ENCODE results near the gene KCNN3.
"Not testable (repeated sequence)": the region's sequence is repeated elsewhere in the genome, so short reads cannot be mapped to it uniquely, and the experiment has no call there.

Gene KCNN3

DNA sequence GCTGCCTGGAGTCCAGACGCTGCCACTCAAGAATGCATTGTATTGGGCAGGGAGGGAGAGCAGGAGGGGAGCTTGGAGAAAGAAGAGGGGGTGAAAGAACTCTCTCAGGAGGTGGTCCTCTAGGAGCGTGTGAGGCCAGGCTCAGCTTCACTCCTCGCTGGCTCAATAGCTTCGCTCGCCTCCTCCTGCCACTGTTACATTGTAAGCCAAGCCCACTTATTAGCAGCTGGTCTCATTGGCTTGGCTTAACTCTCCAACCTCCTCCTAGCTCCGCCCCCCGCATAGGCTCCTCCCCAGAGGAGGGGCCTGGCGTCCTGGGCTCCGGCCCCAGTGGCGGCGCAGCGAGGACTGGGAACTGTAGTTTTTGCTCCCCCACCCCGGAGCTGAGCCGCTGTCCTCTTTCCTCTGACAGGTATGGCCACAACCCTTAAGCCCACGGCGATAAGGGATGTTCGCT, at the start of gene KCNN3:
Gene KCNN3 (minus strand): TSS at position 167 of the 457 bp plus-strand sequence. CDS start 317 bp downstream, outside the sequence.
- peak; percentile 89 for DNase-seq

DNA sequence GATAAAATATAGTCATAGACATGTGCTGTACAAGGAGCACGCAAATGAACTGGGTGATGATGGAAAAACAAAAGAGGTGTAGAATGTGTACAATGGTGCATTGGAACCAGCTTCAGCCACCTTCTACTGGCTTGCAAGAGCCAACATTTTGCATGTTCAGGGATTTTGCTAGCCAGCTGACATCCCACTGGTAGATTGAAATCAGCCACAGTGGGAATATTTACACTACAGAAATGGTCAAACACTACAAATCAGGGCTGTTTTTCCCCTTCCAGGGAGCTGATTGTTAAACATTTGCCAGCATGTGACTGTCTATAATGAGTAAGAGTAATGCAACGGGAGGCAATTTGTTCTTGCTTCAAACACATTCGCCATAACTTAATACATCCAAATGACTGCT, 43.2 kb upstream of the KCNN3 start:
- no peak for DNase-seq

DNA sequence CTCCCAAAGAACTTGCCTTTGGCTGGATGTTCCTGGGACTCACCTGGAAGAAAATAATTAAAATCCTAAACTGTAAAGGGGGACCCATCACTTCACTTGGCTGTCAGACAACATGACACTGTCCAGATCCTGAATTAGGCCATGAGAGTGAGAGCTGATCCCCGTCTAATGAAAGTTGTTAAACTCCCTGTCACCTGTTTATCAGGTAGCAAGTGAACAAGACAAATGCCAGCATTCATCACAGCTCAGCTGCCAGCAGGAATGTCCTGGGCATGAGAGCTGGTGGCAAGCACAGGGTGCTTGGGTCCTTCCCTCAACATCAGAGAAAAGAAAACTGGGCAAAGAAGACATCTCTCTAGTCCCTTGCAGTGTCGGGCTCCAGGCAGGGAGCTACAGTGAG, 42.7 kb upstream of the KCNN3 start:
- DNase-seq, result no peak

DNA sequence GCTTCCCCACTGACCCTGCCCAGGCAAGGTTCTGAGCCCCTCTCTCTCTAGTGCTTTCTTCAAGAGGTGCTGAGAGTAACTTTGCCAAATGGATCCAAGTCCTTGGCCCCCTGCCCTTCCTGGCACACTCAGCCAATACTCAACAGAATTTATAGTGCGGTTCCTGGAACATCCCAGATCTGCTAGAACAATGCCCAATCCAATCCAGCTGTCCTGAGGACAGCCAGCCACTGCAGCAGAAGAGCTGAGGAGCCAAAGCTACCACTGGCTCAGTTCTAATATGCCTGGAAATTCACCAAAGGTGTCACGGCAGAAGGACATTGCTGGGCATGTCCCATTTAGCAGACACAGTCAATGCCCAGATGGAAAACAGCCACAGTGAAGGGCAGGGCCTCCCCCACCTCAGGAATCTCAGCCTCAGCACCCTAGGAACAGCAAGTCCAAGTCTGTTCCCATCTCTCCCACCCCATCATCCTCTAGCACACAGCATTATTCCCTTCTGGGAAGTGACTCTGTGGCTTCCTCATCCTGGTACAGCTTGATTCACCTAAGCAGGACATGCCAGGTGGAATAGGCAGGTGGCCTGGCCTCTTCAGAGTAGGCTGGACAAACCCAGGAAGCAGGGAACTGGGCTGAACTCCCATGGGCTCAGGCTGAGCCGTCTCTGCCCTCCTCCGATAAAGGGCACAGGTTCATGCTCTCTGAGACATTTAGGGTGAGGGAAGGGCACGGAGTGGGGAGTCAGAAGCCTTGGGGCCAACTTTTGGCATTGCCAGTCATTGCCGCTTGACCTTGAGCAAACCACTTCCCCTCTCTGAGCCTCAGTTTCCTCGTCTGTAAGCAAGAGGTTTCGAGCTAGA, 41.8 kb upstream of the KCNN3 start:
- DNase-seq, result no peak

DNA sequence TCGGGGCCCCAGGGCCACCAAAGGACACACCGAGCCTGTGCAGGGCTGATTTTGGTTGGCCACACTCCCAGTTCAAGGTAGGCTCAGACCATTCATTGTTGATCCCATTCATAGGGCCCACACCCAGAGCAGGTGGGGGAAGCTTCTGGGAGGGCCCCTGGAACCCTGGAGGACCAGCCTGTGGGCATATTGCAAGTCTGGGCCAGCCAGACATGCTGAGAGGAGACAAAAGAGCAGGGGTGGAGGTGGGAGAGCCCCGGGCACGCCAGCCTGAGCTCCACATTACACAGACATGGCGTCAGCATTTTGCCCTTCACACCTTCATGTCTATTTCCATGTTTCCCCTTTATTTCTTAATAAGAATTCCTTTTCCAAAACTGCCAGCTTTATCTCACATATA, 40.8 kb upstream of the KCNN3 start:
- no peak for DNase-seq

DNA sequence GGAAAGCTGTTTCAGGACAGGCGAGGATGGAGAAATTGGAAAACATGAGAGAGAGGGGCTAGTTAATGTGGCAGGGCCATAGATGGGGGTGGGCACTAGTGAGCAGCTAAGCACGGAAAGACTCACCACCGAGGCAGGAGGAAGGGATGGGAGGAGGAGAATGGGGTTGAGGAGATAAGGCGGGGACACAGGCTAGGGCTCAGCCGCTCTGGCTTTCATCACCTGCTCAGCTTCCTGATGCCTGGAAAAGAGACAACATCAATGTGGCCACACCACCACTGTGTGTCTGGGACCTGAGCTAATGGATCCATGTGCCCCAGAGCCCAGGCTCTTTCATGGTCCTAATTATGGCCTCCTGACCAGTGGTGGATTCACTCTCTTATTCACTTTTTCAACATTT, 38.9 kb upstream of the KCNN3 start:
- no peak for DNase-seq

DNA sequence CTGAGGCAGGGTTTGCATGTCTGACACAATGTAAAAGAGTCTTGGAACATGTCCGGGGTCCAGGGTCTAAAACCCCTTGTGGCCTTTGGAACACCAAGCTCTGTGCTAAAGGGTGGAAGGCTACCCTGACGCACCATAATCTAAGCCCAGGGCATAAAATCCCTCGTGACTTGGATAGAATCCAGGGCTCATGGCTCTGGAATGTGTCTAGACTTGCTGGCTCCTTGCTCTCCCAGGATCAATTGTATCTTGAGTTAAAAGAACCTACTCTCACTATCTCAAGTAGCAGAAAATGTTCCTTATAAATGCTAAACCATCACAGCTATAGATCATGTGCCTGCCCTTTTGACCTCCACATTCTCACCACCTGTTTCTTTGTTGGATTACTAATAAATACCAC, 38.0 kb upstream of the KCNN3 start:
- not testable (repeated sequence) for DNase-seq

DNA sequence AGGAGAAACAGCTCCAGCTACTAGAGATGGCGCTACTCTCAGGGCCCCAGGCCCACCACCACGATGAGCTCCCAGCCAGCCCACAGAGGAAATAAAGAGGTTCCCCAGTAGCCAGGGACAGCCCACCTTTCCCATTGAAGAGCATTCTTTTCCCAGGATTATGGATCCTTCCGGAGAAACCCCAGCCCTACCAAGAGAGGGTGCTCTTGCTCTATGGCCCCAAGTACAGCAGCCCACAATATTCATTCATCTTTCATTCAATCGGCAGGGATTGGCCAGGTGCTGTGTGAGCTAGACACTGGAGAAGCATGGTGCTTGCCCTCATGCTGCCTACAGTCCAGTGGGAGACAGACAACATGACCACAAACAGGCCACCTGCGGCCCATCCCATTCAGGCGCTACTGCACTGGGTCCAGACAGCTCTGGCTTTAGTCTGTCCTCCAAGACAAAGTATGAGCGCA, 36.6 kb upstream of the KCNN3 start:
- DNase-seq, result peak in 1 of 2 donors; percentile 11

DNA sequence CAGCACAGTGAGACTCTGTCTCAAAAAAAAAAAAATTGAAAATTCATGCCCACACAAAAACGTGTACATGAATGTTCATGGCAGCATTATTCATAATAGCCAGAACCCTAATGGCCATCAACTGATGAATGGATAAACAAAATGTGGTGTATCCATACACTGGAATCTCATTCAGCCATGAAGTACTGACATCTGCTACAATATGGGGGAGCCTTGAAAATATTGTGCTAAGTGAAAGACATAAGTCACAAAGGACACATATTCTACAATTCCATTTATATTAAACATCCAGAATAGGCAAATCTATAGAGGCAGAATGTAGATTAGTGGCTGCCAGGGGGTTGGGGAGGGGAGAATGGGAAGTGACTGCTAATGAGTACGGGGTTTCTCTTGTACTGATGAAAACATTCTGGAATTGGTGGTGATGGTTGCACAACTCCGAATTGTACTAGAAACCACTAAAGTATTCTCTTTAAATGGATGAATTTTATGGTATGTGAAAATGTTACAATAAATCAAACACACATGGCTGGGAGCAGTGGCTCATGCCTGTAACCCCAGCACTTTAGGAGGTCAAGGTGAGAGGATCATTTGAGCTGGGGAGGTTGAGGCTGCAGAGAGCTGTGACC, 33.0 kb upstream of the KCNN3 start:
- no peak for DNase-seq

DNA sequence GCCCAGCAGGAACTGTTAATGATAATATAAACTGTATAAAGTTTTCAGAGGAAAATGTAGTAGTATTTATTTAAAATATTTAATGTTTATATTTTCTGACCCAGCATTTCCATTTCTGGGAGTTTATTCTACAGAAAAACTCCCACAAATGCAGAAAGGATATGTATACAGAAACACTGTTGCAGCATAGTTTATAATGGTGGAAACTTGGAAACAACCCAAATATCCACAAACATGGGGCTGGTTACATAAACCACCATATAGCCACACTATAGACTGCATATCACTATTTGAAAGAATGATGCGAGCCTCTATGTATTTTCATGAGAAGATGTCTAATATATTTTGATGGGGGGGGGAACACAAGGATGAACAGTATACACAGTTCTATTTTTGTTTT, 31.5 kb upstream of the KCNN3 start:
- DNase-seq, result no peak

DNA sequence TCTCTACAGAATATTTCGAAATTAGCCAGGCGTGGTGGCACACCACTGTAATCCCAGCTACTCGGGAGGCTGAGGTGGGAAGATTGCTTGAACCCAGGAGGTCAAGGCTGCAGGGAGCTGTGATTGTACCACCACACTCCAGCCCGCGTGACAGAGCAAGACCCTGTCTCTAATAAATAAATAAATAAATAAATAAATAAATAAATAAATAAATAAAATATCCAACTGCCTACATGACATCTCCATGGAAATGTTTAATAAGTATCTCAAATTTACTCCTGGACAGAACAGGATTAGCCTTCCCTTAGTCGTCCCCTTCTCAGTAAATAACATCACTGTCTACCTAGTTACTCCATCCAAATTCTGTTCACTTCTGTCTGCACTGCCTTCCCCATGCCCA, 29.0 kb upstream of the KCNN3 start:
- DNase-seq, result no peak

DNA sequence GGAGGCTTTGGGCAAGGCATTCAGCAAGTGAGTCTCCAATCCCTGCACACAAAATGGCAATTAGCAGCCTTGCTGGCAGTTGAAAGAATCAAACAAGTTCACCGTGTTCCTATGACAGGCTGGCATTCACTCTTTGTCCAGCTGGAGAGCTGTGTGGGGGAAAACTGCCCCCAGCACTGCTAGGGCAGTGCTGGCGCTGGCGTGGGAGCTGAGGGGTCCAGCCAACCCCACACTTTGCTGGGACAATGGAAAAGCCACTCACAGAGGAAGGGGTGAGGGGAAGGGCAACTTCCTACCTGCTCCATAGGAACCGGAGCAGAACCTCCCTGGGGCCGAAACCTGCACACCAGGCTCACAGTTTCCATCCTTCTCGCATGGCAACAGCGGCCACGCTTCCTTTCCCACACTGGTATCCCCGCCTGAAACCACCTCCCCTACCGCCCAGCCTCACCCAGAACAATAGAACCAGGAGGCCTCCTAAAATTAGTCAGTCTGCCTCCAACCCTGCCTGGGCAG, 26.7 kb upstream of the KCNN3 start:
- no peak for DNase-seq

DNA sequence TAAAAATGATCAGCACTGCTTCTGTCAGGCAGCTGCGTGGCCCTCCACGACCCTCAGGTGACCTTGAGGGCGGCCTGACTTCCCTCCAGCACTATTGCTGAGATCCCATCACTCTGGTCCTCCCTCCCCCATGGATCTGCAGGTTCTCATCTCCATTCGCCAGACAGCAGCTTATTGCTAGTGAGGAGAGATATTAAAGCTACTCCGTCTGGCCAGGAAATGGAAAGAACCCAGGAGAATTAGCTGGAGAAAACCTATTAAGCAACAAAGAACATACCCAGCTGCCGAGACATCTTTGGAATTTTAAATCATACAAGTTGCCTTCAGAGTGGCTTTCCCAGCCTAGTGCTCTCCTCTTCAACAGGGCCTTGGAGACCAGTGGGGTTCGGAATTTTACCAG, 25.7 kb upstream of the KCNN3 start:
- no peak for DNase-seq

DNA sequence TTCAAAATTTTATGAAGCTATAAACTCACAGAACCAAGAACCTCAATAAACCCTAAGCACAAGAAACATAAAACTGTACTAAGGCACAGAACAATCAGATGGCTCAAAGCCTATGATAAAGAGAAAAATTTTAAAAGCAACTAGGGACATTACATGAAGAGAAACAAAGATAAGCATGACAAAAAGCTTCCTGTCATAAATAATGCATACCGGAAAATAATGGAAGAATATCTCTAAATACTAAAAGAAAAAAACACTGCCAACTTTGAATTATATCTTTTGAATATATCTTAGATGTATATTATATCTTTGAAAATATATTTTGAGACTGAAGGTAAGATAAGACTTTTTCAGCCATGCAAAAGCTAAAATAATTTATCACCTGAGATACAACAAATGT, 21.4 kb upstream of the KCNN3 start:
- DNase-seq, result no peak

DNA sequence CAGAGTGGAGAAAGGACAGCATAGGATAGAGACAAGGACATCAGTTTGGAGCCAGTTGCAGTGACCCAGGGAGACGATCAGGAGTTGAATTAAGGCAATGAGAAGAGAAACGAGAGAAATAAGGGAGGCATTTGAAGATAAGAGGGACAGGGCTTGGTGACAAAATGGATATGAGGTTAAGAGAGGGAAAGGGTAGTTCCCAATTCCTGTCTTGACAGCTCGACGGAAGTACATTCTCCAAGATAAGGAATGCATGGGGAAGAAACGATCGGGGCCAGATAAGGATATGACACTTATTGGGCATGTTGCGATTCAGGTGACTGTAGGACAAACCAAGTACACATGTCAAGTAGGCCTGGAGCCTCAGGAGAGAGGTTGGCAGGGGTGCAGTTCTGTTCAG, 18.7 kb upstream of the KCNN3 start:
- DNase-seq, result no peak

DNA sequence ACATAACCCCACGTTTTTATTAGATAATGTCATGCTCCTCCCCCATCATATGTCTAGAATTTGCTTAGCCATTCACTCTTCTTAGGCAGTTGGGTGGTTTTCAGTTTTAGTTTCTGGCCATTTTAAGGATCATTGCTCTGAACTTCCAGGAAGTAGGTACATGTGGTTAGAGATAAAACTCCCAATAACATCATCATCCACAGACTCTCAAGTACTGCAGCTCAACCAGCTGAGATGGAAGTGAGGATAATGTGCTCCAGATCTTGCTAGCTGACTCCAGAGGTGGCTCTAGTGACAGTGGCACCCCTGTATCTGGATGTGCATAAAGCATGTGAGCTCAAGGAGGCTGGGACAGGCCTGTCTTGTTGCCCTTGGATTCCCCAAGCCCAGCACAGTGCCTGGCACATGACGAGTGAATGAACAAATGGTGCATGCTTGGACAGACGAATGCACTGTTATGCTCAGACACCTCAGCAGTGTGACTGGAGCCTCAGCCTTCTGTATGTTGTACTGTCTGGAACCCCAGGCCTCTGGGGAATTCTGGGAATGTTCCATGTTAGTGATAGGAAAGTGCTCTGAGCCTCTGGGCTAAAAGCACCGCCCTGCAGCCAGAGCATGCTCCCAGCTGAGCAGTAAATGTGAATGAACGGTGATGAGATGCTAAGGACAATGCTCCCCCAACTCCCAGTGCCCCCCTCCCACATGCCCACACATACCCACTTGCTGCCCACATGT, 16.4 kb upstream of the KCNN3 start:
- DNase-seq, result no peak

DNA sequence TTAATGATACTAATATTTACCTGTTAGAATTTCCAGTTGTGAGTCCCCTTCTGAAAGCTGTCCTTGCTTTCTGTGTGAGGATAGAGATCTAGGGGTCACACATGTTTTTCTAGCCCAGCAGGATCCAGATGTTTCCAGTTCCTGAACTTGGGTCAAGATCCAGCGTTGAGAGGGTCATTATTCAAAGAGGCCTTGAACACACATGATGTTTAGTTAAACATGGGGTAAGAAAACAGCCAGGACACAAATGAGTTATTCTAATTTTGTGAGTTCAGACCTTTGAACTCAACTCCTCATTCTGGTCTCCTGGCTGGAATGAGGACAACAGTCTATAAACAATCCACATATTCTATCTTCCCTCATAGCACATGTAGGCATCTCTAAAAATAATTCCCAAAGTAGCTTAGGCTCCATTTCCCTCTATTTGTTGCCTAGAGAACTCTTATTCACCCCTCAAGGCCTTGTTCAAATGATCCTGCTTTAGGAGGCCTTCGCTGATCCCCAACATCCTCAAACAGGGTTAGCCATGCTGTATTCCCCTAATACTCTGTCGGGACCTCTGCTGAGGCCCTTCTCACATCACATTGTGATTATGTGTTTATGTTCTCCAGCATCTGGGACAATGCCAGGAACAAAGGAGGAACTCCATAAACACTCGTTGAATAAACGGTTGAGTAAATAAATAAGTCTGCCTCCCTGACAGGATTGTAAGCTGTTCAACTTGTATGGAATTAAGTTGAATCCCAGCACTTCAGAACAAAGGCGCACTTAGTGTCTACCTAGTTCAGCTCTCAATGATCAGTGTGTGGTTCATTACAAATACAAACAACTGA, 15.0 kb upstream of the KCNN3 start:
- DNase-seq, result no peak

DNA sequence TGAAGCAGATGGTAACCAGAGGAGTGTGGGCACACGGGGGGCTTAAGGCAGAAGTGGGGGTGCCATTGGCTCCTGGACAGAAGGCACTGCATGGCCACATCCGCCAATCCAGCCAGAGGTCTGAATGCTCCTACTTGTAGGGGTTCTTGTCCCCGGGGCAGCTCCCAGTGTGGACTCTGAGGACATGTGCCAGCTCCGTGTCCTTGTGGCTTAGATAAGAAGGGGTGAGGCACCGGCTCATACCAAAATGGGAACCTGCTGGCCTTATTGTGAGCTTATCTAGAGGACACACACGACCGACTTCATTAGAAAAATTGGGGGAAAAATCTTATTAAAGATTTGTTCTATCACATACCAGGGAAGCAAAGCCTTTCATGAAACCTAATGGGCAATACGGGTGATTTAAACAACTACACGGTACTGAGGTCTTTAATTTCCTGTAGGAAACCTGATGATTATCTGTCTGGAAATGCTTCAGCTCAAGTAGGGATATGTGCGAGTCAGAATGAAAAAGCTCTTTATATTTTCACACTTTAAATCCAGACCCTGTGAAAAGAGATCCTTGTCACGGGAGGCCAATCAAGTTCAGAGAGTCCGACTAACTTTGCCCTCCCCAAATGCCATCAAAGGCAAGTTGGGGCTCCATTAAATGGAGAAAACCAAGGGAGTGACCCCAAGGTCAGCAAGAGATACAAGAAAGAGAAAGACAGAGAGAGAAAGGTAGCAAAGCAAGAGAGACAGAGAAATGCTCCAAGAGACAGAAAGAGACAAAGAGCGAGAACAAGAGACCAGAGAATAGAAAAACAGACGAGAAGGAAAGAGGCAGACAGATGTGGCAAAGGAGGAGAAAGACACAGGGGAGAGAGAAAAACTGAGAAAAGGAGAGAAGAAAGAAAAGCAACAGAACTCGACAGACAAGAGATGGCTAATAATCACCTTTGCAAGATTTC, 14.1 kb upstream of the KCNN3 start:
- no peak for DNase-seq

DNA sequence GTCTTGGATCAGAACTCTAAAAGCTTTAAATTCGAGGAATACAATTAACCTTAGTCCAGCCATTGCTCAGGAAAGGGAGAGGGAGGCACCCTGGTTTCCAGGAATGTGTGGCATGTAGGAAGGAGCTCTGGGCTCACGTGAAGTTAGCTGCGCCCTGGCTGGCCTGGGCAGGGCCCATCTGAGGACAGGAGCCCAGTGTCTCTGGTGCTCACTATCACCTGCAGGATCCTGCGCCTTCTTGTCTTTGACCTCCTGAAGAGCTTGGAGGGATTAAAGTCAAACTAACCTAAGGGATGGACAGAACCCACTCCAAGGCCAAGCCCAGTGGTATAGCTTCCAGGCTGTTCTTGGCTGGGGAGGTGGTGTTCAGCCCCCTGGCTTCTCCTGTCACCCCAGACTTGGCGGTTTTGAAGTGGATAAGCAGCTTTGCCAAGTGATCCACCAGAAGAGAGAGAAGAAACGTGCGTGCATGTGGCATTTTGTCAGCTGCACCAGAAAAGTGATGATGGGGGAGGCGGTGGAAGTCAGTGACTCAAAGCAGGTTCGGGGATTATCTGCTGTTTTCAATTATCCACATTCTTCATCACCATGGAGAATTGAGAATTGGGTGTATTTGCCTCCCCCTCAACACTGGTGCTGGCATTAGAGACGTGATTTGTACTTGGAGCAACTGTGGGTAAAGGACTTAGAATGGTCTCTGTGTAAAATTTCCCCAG, 11.9 kb upstream of the KCNN3 start:
- no peak for DNase-seq

DNA sequence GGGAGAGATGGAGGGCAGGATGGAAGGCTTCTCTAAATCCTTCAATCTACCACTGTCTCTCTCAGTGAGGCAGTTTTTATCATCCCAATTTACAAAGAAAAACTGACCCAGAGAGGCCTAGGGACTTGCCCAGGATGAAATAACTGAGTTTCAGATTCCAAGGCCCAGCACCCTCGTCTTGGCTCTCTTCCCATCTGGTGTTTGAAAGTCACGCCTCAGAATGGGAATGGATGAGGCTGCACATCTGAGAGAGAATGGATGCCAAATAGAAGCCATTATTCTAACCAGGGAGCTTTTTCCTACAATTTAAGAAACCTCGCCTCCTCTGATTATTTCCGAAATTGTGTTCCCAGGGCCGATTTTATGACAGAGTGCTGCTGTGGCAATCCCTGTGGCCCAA, 10.6 kb upstream of the KCNN3 start:
- no peak for DNase-seq

DNA sequence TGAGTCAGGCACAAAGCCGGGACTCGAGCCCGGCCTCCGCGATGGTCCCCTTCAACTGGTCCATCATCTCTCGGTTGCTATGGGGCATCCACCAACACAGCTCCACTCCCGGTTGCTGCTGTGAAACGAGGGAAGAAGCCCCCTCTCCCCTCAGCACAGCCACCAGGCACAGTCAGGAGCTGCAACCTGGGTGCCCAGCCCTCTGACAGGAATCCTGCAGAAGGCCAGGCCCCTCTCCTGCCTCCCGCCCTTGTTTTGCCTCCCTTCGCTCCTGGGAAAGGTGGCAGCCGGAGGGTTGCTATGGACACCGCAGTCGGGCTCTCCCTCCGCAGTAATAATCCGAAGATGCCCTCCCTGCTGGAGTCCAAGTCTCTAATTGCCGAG, 8.9 kb upstream of the KCNN3 start:
- DNase-seq, result no peak
